ENCODE results near the gene TMEM82. TPM values are rescaled to one million over a fixed set of nuclear protein-coding genes. Genes with fewer than 3 reads are reported as not detected.

Gene TMEM82
- total and polyA plus RNA-seq, 10 donors = not detected

DNA sequence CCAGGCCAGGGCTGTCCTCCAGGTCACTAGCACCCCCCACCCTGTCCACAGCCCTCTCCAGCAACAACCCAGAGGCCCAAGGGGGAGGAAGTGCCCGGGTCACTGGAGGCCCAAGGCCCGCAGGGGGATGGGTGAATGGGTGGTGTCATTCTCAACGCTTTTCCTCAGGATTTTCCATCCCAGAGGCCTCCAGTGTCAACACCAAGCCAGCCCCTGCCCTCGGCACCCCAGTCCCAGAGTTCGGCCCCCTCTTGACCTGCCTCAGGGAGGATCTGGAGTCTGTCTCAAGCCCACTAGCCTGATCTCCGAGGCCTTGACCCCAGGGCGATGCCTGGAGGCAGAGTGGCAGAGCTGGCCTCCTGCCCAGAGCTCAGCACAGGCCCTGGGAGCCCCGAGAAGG, 5.1 kb downstream of the TMEM82 start:
- Histone ChIP-seq H3K27me3 (replicated peaks in 1 of 7) (no peaks in the 10 kb centered on the region), H3K4me3 (no peak overlapping the region), H3K27ac (peak overlapping the region in 4 of 8 donors; percentile 16 to 71 (median 42)), H3K9me3 (no peaks in the 10 kb centered on the region), H3K36me3 (no peaks in the 10 kb centered on the region), H3K4me1 (peaks cover 4 to 37% (median 18%) of the 10 kb centered on the region in 6 donors)
- TF ChIP-seq, protein P1, sequence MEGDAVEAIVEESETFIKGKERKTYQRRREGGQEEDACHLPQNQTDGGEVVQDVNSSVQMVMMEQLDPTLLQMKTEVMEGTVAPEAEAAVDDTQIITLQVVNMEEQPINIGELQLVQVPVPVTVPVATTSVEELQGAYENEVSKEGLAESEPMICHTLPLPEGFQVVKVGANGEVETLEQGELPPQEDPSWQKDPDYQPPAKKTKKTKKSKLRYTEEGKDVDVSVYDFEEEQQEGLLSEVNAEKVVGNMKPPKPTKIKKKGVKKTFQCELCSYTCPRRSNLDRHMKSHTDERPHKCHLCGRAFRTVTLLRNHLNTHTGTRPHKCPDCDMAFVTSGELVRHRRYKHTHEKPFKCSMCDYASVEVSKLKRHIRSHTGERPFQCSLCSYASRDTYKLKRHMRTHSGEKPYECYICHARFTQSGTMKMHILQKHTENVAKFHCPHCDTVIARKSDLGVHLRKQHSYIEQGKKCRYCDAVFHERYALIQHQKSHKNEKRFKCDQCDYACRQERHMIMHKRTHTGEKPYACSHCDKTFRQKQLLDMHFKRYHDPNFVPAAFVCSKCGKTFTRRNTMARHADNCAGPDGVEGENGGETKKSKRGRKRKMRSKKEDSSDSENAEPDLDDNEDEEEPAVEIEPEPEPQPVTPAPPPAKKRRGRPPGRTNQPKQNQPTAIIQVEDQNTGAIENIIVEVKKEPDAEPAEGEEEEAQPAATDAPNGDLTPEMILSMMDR (IDR thresholded peaks at IDR 0.05 in 8 of 11, conservative IDR thresholded peaks at IDR 0.05 in 3 of 11) = no peak
- peak in 1 of 3 donors; percentile 28 for TF ChIP-seq POLR2AphosphoS5 (IDR thresholded peaks at IDR 0.05)
- 30 to 69% (median 61%) methylated on average over 8 of the region's 8 CpGs for WGBS, 5 donors
- intact Hi-C loops (cut with DNase I; ENCODE audit: low total_unique reads) = loop anchor here (10.0 kb wide), 1 partner anchor 123 kb away; no protein-coding TSS in a partner anchor
- no peak for DNase-seq

DNA sequence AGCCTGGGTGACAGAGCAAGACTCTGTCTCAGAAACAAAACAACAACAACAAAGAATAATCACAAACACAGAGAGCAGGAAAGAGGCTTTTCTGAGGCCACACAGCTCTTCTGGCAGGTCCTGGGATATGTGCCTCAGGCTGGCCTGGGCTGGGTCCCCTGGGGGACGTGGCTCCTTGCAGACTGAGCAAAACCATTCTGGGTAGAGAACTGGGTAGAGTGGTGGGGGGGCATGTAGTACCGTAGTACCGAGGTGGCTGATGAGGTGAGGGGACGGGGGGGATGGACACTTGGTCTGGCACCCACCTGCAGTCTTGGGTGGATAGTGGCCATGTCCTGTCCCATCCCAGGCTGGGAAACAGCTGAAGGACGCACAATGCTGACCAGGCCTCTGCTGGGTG, 6.0 kb downstream of the TMEM82 start:
- Histone ChIP-seq H3K36me3 (no peaks in the 10 kb centered on the region), H3K4me3 (no peak overlapping the region), H3K4me1 (peaks cover 4 to 37% (median 18%) of the 10 kb centered on the region in 6 donors), H3K27ac (peak overlapping the region in 3 of 8 donors; percentile 36 to 71 (median 61)), H3K27me3 (replicated peaks in 1 of 7) (no peaks in the 10 kb centered on the region), H3K9me3 (no peaks in the 10 kb centered on the region)
- TF ChIP-seq, protein P1 (IDR thresholded peaks at IDR 0.05 in 8 of 11, conservative IDR thresholded peaks at IDR 0.05 in 3 of 11) = no peak
- TF ChIP-seq POLR2A (IDR thresholded peaks at IDR 0.05) (no peak), POLR2AphosphoS5 (IDR thresholded peaks at IDR 0.05) (no peak)
- intact Hi-C loops (cut with DNase I; ENCODE audit: low total_unique reads) = loop anchor here (10.0 kb wide), 1 partner anchor 123 kb away; no protein-coding TSS in a partner anchor
- WGBS, 5 donors = 81 to 95% (median 90%) methylated on average over 4 to 5 of the region's 5 CpGs
- no peak for DNase-seq

DNA sequence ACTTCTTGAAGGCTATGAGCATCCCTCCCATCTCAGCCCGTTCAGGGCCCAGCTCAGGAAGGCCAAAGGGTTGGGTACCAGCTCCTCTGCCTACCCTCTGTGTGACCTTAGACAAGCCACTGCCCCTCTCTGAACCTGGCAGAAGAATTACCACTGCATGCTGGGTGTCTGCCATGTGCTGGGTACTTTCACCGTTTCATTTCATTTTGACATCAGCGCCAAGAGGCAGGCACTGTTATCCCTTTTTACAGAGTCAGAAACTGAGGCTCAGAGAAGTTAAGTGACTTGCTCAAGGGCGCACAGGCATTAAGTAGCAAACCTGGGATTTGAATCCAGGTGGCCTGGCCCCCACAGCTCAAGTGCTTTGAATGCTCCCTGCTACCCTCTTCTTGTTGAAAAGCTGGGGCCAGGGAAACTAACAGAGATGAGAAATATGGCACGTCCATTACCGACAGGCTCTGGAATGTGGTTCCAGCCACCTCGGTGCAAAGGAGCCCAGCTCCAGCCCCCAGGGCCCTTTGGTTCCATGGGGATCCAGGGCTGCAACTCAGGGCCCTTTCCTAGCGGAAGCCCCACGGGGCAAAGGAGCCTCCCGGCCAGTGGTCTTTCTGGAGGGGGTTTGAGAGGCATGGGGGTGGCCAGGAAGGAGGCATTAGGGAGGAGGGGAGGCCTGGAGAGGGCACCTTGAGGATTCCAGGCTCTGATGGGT, 6.5 kb downstream of the TMEM82 start:
- no peak for DNase-seq
- H3K9me3 ChIP-seq = no peaks in the 10 kb centered on the region
- TF ChIP-seq POLR2AphosphoS5 (IDR thresholded peaks at IDR 0.05) = no peak
- TF ChIP-seq POLR2A (IDR thresholded peaks at IDR 0.05) = no peak
- TF ChIP-seq, protein P1 (IDR thresholded peaks at IDR 0.05 in 8 of 11, conservative IDR thresholded peaks at IDR 0.05 in 3 of 11) = no peak
- WGBS, 5 donors = 86 to 95% (median 90%) methylated on average over 10 of the region's 10 CpGs
- no peak overlapping the region for H3K4me3 ChIP-seq
- peak overlapping the region in 6 of 8 donors; percentile 36 to 71 (median 57) for H3K27ac ChIP-seq
- intact Hi-C loops (cut with DNase I; ENCODE audit: low total_unique reads) = loop anchor here (10.0 kb wide), 1 partner anchor 124 kb away; no protein-coding TSS in a partner anchor
- H3K36me3 ChIP-seq = no peaks in the 10 kb centered on the region
- no peaks in the 10 kb centered on the region for H3K27me3 ChIP-seq (replicated peaks in 1 of 7)
- peaks cover 4 to 37% (median 18%) of the 10 kb centered on the region in 6 donors for H3K4me1 ChIP-seq

Data from spleen (tissue), 11 donors.